Measurements from ENCODE around the gene RALGPS1.
"Not testable (repeated sequence)": the region's sequence is repeated elsewhere in the genome, so short reads cannot be mapped to it uniquely, and the experiment has no call there.

Gene RALGPS1

GRCh38 chr9:127159949-127160610, 245.5 kb downstream of the RALGPS1 start:
- DNase-seq, result no peak

DNA sequence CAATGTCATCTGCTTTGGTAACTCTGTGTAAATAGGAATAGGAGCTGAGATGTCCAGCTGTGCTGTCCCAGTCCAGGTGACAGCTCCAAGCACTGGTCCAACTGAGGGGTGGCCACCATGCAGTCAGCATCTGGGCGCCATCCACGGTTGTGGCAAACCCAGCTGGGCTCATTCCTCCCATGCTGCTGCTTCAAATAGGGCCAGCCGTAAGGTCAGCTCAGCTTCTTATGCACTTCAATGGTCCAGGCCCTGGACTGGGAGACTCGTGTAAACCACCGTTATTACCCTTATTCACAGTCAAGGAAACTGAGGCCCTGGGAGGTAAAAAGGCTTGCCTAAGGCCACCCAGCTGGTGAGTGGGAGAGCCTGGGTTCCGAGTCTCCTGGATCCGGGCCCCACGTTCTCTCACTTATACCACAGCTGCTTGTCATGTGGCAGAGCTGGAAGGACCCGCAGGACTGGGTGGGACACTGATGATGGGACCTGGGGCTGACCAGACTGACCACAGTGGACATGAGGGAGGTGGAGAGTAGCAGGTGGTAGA, 246.6 kb downstream of the RALGPS1 start:
- DNase-seq, result no peak

- DNase-seq, result no peak
These were observed 247.7 kb downstream of the RALGPS1 start for GRCh38 chr9:127162046-127162863.

- DNase-seq, result no peak
These were observed 248.3 kb downstream of the RALGPS1 start for GRCh38 chr9:127162864-127163365.

DNA sequence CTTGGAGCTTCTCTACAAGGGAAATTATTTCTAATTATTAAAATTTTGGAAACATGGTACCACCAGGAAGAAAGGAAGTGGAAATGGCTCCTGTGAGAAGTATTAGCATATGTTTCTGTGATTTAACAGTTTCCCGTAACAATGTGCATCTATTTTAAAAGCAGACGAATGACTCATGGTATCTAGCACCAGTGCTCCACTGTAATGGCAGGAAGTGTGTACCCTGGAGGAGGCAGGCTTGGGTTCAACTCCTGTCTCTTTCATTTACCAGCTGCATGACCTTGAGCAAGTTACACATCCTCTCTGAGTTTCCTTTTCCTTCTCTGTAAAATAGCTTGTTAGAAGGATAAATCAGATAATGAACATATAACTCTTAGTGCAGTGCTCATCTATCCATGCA, 248.8 kb downstream of the RALGPS1 start:
- DNase-seq, result no peak

DNA sequence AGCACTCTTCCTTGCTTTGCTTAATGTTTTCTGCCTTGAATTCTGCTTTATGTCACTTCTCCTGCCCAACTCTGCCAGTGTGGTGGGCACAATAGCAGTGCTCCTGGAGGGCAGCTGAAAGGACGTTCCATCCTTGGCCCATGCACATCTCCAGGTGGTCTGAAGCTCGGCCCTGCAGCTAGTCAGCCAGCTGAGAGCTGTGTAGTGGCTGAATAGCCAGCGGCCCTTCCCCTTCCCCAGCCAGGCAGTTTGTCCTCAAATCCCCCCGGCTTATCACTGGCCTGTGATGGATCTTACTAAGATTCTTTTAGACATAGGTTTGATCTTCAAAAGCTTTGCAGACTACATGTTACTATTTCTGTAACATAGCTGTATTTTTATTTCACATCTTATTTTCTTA, 250.5 kb downstream of the RALGPS1 start:
- DNase-seq, result no peak

- no peak for DNase-seq
These were observed 251.5 kb downstream of the RALGPS1 start for GRCh38 chr9:127166111-127166510.

DNA sequence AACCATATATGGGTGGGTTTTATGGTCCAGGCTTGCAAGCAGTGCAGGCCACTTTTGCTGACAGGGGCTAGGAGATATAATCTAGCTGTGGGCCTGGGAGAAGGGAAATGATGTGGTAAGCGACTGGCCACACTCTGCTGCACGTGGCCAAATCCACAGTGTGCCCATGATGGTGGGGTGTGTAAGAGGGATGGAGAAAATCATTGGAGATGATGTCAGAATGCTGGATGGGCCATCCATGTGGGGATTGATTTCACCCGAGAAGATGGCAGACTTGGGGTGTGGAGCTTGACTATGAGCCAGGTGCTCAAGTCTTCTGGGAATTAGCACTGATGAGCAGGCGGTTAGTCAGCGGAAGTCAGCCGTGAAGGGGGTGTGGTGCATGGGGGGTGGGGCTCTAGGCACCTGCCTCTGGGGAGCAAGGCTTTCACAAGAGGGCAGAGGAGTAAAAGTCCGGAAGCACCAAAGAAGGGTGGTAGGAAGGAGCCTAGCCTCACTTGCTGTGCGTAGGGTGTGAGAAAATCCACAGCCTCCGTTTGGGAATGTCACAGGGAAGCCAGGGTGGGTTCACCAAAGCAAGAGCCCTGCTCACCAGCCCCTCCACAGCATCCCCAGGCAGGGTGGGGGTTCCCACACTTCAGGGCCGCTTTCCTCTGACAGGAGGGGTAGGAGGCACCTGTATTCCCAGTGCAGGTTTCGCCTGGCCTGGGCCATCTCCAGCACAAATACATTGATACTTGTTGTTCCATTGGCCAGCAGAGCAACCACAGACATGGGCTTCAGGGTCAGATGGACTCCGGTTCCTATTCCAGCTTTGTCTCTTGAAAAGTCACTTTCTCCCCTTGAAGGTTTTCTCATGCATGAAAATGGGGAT, 252.3 kb downstream of the RALGPS1 start:
- DNase-seq, result no peak

DNA sequence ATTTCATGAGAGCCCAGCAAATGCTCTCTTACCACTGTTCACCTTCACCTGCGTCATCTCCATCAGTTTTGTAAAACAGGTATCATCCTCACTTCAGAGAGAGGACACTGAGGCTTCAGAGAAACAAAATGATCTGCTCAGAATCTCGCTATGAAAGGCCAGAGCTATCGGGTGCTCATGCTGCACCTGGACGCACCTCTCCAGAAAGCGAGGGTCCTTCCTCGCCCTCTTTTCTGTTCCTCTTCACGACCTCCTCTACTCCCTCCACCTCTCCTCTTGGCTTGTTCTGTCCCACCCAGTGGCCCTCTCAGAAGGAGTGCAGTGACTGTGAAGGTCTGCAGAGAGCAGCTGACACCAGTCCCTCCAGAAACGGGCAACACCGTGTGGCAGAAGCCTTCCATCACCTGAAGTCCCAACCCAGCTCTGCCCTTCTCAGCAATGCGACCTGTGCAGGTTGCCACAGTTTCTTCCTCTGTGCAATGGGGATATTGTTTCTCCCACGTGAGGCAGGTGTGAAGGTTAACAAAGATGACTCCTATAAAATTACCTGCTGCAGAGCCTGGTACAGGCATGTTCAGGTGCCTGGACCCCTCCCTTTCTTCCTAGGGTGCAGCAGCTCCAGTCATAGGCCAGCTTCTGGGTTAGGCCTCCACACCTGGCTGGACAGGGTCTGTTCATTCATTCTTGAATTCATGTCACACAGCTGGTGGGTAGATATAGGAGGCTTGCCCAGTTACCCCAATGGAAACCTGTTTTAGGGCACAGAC, 253.2 kb downstream of the RALGPS1 start:
- no peak for DNase-seq

- DNase-seq, result no peak
These were observed 254.4 kb downstream of the RALGPS1 start for GRCh38 chr9:127168756-127169574.

- no peak for DNase-seq
These were observed 254.9 kb downstream of the RALGPS1 start for GRCh38 chr9:127169575-127169883.

- DNase-seq, result no peak
These were observed 255.5 kb downstream of the RALGPS1 start for GRCh38 chr9:127170103-127170502.

DNA sequence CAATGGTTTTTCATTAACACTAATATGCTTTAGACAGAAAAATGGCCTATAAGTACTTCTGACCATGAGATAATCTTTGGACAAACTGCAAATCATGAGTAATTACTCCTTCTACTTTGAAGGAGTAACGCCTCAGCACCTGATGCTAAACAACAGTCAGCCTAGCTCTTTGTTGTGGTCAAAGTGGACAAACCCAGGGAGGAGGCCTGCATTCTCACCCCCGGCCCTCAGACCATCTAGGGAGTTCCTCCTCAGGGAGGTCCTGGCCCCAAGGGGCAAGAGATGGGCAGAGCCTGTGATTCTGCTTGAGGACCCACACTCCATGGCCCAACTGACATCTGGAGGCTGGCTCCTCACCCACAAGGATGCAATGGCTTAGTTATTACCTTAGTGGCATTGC, 256.1 kb downstream of the RALGPS1 start:
- DNase-seq, result no peak

DNA sequence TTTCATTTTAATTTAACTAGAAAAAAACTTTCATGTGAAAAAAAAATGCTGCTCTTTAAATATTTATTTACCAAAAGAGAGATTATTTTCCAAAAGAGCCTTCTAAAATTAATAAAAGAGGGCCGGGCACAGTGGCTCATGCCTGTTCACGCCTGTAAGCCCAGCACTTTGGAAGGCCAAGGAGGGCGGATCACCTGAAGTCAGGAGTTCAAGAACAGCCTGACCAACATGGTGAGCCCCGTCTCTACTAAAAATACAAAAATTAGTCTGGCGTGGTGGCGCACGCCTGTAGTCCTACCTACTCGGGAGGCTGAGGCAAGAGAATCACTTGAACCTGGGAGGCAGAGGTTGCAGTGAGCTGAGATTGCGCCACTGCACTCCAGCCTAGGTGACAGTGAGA, 256.8 kb downstream of the RALGPS1 start:
- DNase-seq, result not testable (repeated sequence)

GRCh38 chr9:127172066-127172707, 257.6 kb downstream of the RALGPS1 start:
- no peak for DNase-seq

- DNase-seq, result no peak
These were observed 258.5 kb downstream of the RALGPS1 start for GRCh38 chr9:127173063-127173462.

DNA sequence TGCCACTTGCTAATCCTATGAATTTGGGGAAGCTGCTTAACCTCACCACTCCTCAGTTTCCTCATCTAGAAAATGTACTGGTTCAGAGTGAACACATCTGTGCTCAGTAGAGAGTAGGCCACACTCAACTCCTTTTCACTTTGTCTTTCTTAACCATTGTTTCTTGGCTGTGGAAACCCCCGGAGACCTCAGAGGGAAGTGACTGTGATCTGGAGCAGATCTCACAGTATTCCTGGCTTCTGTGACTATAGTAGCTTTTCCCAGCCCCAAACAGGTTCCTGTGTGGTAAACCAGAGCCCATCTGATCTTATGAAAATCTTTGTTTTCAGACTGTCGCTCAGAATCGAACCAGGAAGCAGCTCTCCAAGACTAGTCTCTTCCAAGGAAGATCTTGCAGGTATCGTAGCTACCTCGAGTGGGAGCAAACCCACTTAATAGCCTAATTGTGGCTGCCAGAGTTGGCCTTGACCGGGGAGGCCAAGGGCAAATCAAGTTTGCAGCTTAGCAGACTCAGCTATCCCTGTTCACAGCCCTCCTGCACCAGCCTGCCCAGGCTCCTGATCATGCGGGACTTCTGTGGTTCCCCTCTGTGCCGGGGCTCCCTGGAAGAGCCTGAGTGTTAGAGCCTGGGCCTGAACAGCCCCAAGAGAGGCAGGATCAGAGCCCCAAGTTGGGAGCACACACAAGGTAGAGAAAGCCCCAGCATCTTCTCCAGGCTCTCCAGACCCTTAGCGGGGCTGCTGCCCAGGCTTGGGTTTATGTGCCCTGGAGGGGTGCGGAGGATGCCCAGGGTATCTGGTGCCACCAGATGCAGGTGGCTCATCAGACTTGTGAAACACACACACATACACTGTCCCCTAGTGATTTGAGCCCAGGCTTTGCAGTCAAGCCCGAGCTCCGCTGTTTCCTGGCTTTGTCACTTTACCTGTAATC, 260.1 kb downstream of the RALGPS1 start:
- no peak for DNase-seq

DNA sequence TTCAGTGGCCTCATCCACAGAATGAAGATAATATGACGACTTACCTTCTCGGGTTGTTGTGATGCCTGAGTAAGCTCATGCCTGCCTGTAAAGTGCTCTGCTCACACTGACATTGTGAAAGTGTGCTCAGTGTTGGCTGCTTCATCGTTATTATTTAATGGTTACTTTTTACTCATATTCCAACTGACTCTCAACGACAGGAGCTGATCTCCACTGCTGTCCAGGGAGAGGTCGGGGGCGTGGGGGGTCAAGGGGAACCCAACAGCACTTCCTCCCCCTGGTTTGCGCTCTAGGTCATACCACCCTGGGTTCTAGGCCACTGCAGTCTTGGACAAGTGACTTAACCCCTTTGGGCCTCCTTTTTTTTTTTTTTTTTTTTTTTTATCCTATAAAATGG, 260.7 kb downstream of the RALGPS1 start:
- no peak for DNase-seq

- no peak for DNase-seq
These were observed 261.2 kb downstream of the RALGPS1 start for GRCh38 chr9:127175764-127176163.

Data from right kidney (tissue), 1 donor.